BLaER1 treated with 17β-estradiol and CSF1 and Interleukin-3, amounts not matched to agents 10 nM and 100 nM (cell line): ENCODE measurements around the gene CCL15.
"Not testable (repeated sequence)": the region's sequence is repeated elsewhere in the genome, so short reads cannot be mapped to it uniquely, and the experiment has no call there.

Source experiments
- H3K27ac ChIP-seq, 11 experiments: shearing (Covaris generic); formaldehyde crosslinking; 2 replicates each; pipeline ENCODE4 v1.8.1; 2022
- H3K27me3 ChIP-seq, 11 experiments: shearing (Covaris generic); formaldehyde crosslinking; 2 replicates each; pipeline ENCODE4 v1.8.1; 2022
- H3K36me3 ChIP-seq, 11 experiments: shearing (Covaris generic); formaldehyde crosslinking; 2 replicates each; pipeline ENCODE4 v1.8.1; 2022
- H3K4me1 ChIP-seq, 10 experiments: shearing (Covaris generic); formaldehyde crosslinking; 2 replicates each; pipeline ENCODE4 v1.8.1; 2022
- H3K4me2 ChIP-seq, 11 experiments: shearing (Covaris generic); formaldehyde crosslinking; 2 replicates each; pipeline ENCODE4 v1.8.1; 2022
- H3K4me3 ChIP-seq, 10 experiments: shearing (Covaris generic); formaldehyde crosslinking; 2 replicates each; pipeline ENCODE4 v1.8.1; 2022
- H3K9ac ChIP-seq, 11 experiments: shearing (Covaris generic); formaldehyde crosslinking; 2 replicates each; pipeline ENCODE4 v1.8.1; 2022
- H3K9me3 ChIP-seq, 11 experiments: shearing (Covaris generic); formaldehyde crosslinking; replicated peaks in 1 of 11; 2 replicates each; pipeline ENCODE4 v1.8.1; 2022
- H4K20me1 ChIP-seq, 11 experiments: shearing (Covaris generic); formaldehyde crosslinking; 2 replicates each; pipeline ENCODE4 v1.8.1; 2022
- Cebpa-rat ChIP-seq, 11 experiments: shearing (Covaris generic); IDR thresholded peaks; 2 replicates each; pipeline ENCODE4 v1.8.1; 2022

Gene CCL15

DNA sequence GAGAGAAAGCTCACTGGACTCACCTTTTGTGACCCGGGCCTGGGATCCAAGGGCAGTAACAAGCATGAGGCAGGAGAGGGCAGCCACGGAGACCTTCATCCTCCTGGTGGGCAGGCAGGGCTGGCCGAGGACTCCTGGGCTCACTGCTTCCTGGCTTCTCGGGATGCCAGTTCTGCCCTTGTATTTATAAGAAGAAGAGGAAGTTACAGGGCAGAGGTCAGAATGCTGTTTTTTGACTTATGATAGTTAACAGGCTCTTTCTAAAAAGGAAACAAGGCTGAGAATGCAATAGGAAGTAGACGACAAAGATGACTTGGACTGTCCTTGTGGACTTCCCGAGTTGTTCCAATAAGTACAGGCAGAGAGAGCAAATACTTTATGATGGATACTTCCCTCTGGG is 16.4 kb upstream of the CCL15 start, which contains the start of gene CCL23:
Gene CCL23 (minus strand): TSS at position 174 of the 400 bp plus-strand sequence. CDS start 75 bp downstream, at position 99.
- Histone ChIP-seq H3K27me3 (no peaks in the 10 kb centered on the region), H3K36me3 (no peaks in the 10 kb centered on the region; a peak in 1 of 22 replicates), H3K4me2 (peak within 1 kb of the TSS in 7 of 11 experiments; percentile 33 to 81 (median 67); a peak in 14 of 22 replicates), H3K27ac (peak within 1 kb of the TSS in 7 of 11 experiments; percentile 7 to 77 (median 55); a peak in 13 of 22 replicates), H3K9ac (peak within 1 kb of the TSS in 3 of 11 experiments; percentile 34 to 38 (median 37); a peak in 3 of 22 replicates), H3K4me3 (no peak within 1 kb of the TSS), H3K9me3 (peaks cover 3 to 16% (median 10%) of the 10 kb centered on the region in 11 experiments; a peak in 18 of 22 replicates), H3K4me1 (peaks cover 0 to 22% (median 11%) of the 10 kb centered on the region in 10 experiments; a peak in 13 of 20 replicates), H4K20me1 (no peaks in the 10 kb centered on the region)
- TF ChIP-seq Cebpa-rat (IDR thresholded peaks at IDR 0.05) = no peak

DNA sequence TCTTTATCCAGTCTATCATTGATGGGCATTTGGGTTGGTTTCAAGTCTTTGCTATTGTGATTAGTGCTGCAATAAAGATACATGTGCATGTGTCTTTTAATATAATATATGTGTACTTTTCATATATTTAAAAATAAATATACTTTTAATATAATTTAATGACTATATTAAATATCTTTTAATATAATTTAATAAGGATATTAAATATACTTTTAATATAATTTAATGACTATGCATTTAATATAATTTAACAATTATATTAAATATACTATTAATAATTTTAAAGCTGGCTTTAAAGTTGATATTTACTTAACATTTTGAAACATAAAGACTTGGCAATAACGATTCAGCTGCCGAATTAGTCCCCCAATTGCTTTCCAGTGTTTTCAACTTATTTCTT is 15.2 kb upstream of the CCL15 start:
- no peak overlapping the region for H3K4me3 ChIP-seq
- H3K27me3 ChIP-seq = no peaks in the 10 kb centered on the region
- no peak for TF ChIP-seq Cebpa-rat (IDR thresholded peaks at IDR 0.05)
- H3K9ac ChIP-seq = no peak overlapping the region
- no peak overlapping the region for H3K4me2 ChIP-seq
- peaks cover 0 to 22% (median 11%) of the 10 kb centered on the region in 10 experiments; a peak in 13 of 20 replicates for H3K4me1 ChIP-seq
- H3K27ac ChIP-seq = no peak overlapping the region
- H3K9me3 ChIP-seq = peaks cover 13 to 24% (median 20%) of the 10 kb centered on the region in 11 experiments; a peak in 20 of 22 replicates
- no peaks in the 10 kb centered on the region for H4K20me1 ChIP-seq
- H3K36me3 ChIP-seq = no peaks in the 10 kb centered on the region; a peak in 1 of 22 replicates

DNA sequence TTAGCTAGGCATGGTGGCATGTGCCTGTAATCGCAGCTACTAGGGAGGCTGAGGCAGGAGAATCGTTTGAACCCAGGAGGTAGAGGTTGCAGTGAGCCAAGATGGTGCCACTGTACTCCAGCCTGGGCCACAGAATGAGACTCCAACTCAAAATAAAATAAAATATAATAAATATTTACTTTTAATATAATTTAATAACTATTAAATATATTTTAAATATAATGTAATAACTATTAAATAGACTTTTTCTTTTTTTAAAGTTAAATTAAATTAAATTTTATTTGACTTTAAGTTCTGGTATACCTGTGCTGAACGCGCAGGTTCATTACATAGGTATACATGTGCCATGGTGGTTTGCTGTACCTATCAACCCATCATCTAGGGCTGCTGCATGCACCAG is 14.5 kb upstream of the CCL15 start:
- H3K4me3 ChIP-seq, H3K27ac ChIP-seq: not testable (repeated sequence)

DNA sequence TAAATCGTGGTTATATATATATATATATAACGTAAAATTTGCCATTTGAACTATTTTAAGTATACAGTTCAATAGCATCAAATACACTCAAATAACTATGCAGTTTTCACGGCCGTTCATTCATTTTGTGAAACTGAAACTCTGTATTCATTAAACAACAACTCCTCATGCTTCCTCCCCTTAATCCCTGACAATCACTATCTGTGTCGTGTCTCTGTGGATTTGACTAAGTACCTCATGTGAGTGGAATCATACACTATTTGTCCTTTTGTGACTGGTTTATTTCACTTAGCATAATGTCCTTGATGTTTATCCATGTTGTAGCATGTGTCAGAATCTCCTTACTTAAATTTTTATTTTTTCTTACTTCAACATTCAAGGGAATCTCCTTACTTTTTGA is 13.6 kb upstream of the CCL15 start:
- Histone ChIP-seq H3K4me3 (no peak overlapping the region), H3K36me3 (no peaks in the 10 kb centered on the region; a peak in 1 of 22 replicates), H3K9ac (no peak overlapping the region), H3K4me2 (no peak overlapping the region), H3K9me3 (peaks cover 21 to 37% (median 31%) of the 10 kb centered on the region in 11 experiments), H3K4me1 (peaks cover 0 to 22% (median 11%) of the 10 kb centered on the region in 10 experiments; a peak in 13 of 20 replicates), H3K27me3 (no peaks in the 10 kb centered on the region), H3K27ac (no peak overlapping the region), H4K20me1 (no peaks in the 10 kb centered on the region)
- no peak for TF ChIP-seq Cebpa-rat (IDR thresholded peaks at IDR 0.05)

More for the DNA sequence above, 14.5 kb upstream of the CCL15 start:
- not testable (repeated sequence) for H3K36me3 ChIP-seq, H3K9ac ChIP-seq, H3K4me2 ChIP-seq, H4K20me1 ChIP-seq, H3K27me3 ChIP-seq
- H3K9me3 ChIP-seq = peaks cover 16 to 27% (median 23%) of the 10 kb centered on the region in 11 experiments; a peak in 20 of 22 replicates
- peaks cover 0 to 22% (median 11%) of the 10 kb centered on the region in 10 experiments; a peak in 13 of 20 replicates for H3K4me1 ChIP-seq

DNA sequence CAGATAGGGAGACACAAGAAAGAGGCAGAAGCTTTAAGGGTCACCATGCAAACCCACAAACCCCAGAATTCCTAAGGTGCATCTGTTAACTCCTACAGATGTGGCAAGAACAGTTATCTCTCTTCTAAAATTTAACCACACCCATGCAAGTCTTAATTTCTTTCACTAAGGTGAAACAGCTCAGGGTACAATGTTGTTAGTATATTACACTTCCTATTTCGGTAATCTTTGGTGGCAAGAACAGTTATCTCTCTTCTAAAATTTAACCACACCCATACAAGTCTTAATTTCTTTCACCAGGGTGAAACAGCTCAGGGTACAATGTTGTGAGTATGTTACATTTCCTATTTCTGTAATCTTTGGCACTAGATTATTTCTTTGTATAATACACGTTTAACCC is 9.8 kb upstream of the CCL15 start:
- no peaks in the 10 kb centered on the region; a peak in 2 of 22 replicates for H3K36me3 ChIP-seq
- no peaks in the 10 kb centered on the region for H3K4me1 ChIP-seq
- H3K9ac ChIP-seq = no peak overlapping the region
- no peak overlapping the region for H3K4me2 ChIP-seq
- H3K9me3 ChIP-seq = peaks cover 40 to 61% (median 55%) of the 10 kb centered on the region in 11 experiments
- no peak overlapping the region for H3K27ac ChIP-seq
- H4K20me1 ChIP-seq = no peaks in the 10 kb centered on the region
- TF ChIP-seq Cebpa-rat (IDR thresholded peaks at IDR 0.05) = no peak
- H3K4me3 ChIP-seq = no peak overlapping the region
- H3K27me3 ChIP-seq = no peaks in the 10 kb centered on the region

DNA sequence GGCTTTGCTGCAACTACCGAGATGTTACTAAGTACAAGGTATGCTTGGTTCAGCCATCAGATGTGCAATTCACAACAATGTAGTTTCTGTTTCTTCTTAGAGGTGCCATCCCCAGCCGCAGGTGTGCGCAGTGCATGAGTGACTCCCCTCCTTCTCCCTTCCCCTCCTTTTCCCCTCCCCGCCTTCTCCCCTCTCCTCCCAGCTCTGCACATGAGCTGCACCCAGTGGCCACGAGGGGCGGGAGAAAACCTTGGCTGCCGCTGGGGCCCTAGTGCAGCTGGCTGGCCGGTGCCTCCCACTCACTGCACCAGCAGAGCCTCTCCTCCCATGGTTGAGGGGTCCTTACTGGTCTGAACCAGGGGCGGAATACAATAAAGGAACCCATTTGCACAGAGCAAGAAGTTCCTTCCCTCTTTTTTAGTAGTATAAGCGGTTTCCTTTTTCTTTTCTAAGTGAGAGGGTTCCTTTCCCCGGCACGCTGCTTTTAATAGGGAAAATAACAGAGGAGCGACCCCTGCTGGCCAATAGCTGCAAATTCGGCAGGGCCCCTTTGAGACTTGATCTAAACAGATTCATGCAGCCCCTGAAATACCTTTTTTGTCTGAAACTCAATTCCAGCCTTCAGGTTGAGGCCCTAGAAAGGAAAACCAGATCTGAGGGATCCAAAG is 7.8 kb upstream of the CCL15 start:
- TF ChIP-seq Cebpa-rat (IDR thresholded peaks at IDR 0.05) = no peak
- H3K9ac ChIP-seq = no peak overlapping the region
- H3K27ac ChIP-seq = no peak overlapping the region
- H3K36me3 ChIP-seq = no peaks in the 10 kb centered on the region; a peak in 2 of 22 replicates
- 0 out of 20 replicates have a peak, but pooled peaks cover 0 to 4% (median 0%) of the 10 kb centered on the region in 10 experiments for H3K4me1 ChIP-seq
- H3K4me2 ChIP-seq = no peak overlapping the region
- peaks cover 40 to 61% (median 55%) of the 10 kb centered on the region in 11 experiments for H3K9me3 ChIP-seq
- H3K4me3 ChIP-seq = no peak overlapping the region
- H4K20me1 ChIP-seq = no peaks in the 10 kb centered on the region
- no peaks in the 10 kb centered on the region for H3K27me3 ChIP-seq

DNA sequence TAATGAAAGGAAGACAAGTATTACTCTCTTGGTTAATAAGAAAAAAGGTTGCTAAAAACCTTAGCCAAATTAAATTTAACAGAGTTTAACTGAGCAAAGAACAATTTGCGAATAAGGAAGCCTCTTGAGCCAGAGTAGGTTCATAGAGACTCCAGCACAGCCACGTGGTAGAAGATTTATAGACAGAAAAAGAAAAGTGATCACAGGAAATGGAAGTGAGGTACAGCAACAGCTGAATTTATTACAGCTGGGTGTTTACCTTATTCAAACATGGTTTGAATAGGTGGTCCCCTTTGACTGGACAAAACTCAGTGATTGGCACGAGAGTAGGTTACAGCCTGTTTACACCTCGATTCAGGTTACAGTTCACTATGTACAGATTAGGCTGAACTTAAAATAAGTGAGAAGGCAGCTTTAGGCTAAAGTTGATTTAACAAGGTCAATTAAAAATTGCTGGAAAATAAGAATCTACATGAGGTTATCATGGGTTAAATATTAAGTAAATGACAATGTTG is 3.3 kb upstream of the CCL15 start:
- no peak overlapping the region for H3K27ac ChIP-seq
- no peak overlapping the region for H3K4me2 ChIP-seq
- peaks cover 16 to 23% (median 21%) of the 10 kb centered on the region in 11 experiments for H3K9me3 ChIP-seq
- H3K4me1 ChIP-seq = 0 out of 20 replicates have a peak, but pooled peaks cover 0 to 4% (median 0%) of the 10 kb centered on the region in 10 experiments
- H3K4me3 ChIP-seq = no peak overlapping the region
- no peaks in the 10 kb centered on the region for H3K27me3 ChIP-seq
- H4K20me1 ChIP-seq = no peaks in the 10 kb centered on the region
- no peaks in the 10 kb centered on the region; a peak in 1 of 22 replicates for H3K36me3 ChIP-seq
- H3K9ac ChIP-seq = no peak overlapping the region
- TF ChIP-seq Cebpa-rat (IDR thresholded peaks at IDR 0.05) = no peak

DNA sequence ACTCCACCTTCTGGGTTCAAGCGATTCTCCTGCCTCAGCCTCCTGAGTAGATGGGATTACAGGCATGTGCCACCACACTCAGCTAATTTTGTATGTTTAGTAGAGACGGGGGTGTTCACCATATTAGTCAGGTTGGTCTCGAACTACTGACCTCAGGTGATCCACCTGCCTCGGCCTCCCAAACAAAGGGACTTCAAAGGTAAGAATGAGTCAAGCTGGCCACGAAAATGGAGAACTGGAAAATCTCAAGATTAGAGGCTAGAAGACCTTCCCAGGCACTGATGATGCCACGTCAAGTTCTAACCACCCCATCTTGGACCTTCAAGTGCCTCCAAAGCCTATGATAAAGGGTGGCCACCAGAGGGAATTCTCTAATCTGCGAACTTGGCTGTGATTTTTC is 1.3 kb upstream of the CCL15 start:
- Histone ChIP-seq H3K36me3 (no peaks in the 10 kb centered on the region), H3K27ac (no peak overlapping the region), H4K20me1 (no peaks in the 10 kb centered on the region), H3K9ac (no peak overlapping the region), H3K9me3 (peaks cover 0 to 2% (median 1%) of the 10 kb centered on the region in 11 experiments; a peak in 8 of 22 replicates), H3K4me1 (0 out of 20 replicates have a peak, but pooled peaks cover 0 to 4% (median 0%) of the 10 kb centered on the region in 10 experiments), H3K4me3 (no peak overlapping the region), H3K27me3 (no peaks in the 10 kb centered on the region), H3K4me2 (no peak overlapping the region)
- no peak for TF ChIP-seq Cebpa-rat (IDR thresholded peaks at IDR 0.05)

DNA sequence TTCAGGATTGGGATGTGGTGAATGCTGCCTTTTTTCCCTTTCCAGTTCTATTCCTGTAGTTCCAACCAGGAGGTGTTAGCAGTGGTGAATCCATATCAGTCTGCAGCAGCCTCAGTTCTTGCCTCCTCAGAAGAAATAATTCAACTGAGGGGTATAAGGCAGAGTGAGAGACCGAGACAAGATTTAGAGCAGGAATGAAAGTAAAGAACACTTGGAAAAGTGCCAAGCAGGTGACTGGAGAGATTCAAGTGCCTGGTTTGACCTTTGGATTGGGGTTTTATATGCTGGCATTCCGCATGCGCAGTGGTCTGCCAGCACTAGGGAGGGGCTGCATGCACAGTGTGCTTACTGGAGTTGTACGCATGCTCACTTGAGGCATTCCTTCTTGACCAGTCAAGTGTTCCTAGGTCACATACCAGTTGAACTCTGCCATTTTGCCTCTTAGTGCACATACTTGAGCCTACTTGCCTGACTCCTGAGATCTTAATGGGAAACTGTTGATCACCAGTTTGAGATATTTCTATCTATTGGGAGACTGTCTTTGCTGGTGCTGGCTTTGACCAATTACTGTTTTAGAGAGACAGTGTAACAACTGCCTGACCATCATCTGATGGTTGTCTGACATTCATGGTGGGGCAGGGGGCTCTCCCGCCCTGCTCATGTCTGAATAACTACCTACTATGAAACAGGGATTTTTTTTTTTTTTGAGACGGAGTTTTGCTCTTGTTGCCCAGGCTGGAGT is 680 bp upstream of the CCL15 start:
- Histone ChIP-seq H3K9ac (no peak overlapping the region), H4K20me1 (no peaks in the 10 kb centered on the region), H3K4me2 (no peak overlapping the region), H3K9me3 (no peaks in the 10 kb centered on the region), H3K36me3 (no peaks in the 10 kb centered on the region), H3K27ac (no peak overlapping the region), H3K4me3 (no peak overlapping the region), H3K4me1 (peaks cover 0 to 4% (median 0%) of the 10 kb centered on the region in 10 experiments; a peak in 1 of 20 replicates), H3K27me3 (no peaks in the 10 kb centered on the region)
- no peak for TF ChIP-seq Cebpa-rat (IDR thresholded peaks at IDR 0.05)
